Fibroblast of villous mesenchyme (primary cell): ENCODE measurements around the gene RAB7B. TPM values are rescaled to one million over a fixed set of nuclear protein-coding genes. Genes with fewer than 3 reads are reported as not detected.
"Not testable (repeated sequence)": the region's sequence is repeated elsewhere in the genome, so short reads cannot be mapped to it uniquely, and the experiment has no call there.

Experiments
- DNase-seq: peaks from one replicate; pipeline ENCODE4 v3.0.0-alpha.2; 2010; ENCODE audit warnings: low read depth
- H3K4me3 ChIP-seq: 2 replicates; pipeline ENCODE4 v1.5.1; 2011; ENCODE audit warnings: low read depth, mild to moderate bottlenecking, low read length
- CTCF ChIP-seq: IDR thresholded peaks from 2 replicates; pipeline ENCODE4 v1.5.1; 2012; ENCODE audit warnings: low read depth, mild to moderate bottlenecking, low read length; ENCODE audit not compliant: insufficient read depth
- total RNA-seq: library from RNA; depleted of rRNA; stranded (reverse); fragments of >200 nt; gene quantifications from 2 replicates; pipeline ENCODE4 v1.2.3, GENCODE V29; 2012

RAB7B gene
- total RNA-seq = 4.2 and 5.2 TPM in 2 replicates

DNA sequence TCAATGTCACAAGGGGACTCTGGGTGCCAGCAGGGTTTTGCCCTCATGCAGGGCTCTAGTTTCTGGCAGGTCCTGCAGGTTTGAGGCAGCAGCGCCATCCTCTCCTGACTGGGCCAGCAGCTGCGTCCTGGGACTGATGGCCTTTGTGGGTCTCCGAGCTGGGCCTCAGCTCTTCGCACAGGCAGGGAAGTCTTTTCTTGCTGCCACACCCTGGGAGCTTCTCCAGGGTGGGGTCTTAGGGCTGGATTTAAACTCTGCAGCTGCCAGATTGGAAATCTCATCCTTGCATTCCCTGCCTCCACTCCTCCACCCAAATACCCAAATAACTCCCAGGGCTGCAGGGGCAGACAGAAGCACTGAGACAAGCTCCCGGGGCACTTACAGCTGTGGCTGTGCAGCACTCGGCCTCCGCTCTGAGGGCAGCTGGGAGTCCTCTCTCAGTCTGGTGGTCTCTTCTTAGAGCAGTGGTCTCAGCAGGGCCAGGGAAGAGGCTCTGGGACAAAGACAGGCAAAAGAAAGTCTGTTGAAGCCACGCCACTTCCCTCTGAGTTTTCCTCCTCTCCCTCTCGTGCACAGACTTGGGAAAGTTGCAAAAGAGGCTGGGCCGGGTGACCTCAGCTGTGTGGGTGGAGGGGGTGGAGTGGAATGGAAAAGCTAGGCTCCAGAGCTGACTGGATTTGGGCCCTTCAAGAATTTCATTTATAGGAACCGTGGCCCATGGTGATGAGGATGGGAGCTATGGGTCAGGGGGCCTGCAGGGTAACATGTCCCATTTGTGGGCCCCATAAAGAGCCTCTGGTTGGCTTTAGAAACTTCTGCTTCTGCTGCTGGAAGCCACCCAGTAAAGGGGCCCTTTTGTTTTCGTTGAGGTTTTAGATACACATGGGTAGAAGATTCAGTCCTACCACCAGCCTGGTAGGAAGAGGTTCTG, at the start of gene RAB7B:
TSS of gene RAB7B (minus strand) at position 525 of the 931 bp plus-strand sequence. CDS start 9,260 bp downstream, outside the sequence.
- H3K4me3 ChIP-seq = peak within 1 kb of the TSS; percentile 46
- no peak for TF ChIP-seq CTCF
- peak; percentile 74 for DNase-seq

DNA sequence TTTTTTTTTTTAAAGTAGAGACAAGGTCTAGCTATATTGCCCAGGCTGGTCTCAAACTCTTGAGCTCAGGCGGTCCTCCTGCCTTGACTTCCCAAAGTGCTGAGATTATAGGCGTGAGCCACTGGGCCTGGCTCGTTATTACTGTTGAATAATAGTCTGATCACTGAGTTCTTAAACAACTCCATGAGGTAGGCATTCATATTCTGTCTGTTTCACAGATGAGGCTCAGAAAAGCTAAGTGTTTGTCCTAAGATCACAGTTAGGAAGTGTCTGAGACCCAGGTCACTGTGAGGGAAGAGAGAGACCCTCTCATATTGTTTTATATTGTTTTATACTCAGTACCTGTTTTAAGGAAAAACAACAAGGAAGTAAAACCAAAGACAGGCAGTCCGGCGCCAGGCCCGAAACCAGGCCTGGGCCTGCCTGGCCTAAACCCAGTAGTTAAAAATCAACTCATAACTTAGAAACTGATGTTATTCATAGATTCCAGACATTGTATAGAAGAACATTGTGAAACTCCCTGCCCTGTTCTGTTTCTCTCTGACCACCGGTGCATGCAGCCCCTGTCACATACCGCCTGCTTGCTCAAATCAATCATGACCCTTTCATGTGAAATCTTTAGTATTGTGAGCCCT, 49.2 kb upstream of the RAB7B start:
- DNase-seq, H3K4me3 ChIP-seq: not testable (repeated sequence)

GRCh38 chr1:206050655-206051235, 47.5 kb upstream of the RAB7B start:
- no peak for DNase-seq
- no peak overlapping the region for H3K4me3 ChIP-seq
- no peak for TF ChIP-seq CTCF

DNA sequence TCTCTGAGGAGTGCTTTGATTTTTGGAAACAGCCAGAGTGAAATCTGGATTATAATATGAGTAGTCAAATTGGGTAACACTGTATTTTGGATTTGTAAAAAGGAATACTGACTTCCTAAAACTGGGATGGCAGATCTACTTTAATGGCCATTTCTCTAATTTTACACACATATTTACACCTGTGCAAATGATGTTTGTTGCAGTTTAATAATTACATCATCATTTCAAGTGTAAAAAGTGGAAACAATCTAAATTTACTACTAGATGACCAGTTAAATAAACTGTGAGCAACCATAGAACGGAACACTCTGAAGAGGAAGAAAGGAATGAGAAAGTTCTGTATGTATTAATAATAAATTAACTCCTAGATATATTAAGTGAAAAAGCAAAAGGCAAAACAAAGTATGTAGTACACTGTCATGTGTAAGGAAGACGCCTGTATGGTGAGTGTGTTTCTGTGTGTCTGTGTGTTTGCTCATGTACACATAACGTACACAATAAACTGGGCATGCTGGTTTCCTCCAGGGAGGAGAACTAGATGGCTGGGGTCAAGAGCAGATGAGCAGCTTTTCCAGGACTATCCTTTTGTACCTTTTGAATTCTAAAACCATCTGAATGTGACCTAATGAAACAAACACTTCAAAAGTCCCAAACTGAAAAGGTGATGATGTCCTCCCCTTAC, 46.9 kb upstream of the RAB7B start:
- DNase-seq = no peak
- no peak overlapping the region for H3K4me3 ChIP-seq
- TF ChIP-seq CTCF = no peak

GRCh38 chr1:206049293-206049692, 46.1 kb upstream of the RAB7B start:
- no peak for TF ChIP-seq CTCF
- no peak for DNase-seq

DNA sequence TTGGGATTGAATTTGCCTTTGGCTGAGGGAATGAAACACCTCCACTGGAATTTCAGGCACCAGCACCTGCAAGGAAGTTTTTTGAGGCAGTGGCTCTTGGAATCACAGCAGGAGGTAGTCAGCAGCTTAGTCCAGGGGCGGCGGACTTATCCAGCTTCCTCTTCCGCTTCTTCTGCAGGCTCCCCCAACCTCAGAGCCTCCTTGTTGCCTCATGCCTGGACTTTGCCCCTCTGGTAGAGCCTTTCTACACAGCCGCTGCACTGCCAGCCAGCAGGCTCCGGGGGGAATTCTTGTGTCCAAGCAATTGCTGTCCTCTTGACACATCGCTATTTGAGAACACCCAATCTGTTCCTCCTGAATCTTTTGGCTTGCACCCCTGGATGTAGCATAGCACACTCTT, 45.4 kb upstream of the RAB7B start:
- H3K4me3 ChIP-seq = no peak overlapping the region
- TF ChIP-seq CTCF = no peak
- DNase-seq = no peak

More at GRCh38 chr1:206049293-206049692, 46.1 kb upstream of the RAB7B start:
- H3K4me3 ChIP-seq = no peak overlapping the region

- H3K4me3 ChIP-seq = no peak overlapping the region
- no peak for TF ChIP-seq CTCF
- no peak for DNase-seq
These were observed 44.1 kb upstream of the RAB7B start for GRCh38 chr1:206047271-206047670.
